Body of pancreas (tissue), 4 donors: ENCODE measurements around the gene SV2A.

ENCODE experiments used
- CTCF ChIP-seq, 7 experiments: fragments of 450-650 bp in 4 of 7; fragments of 200-600 bp in 3 of 7; sonication (generic) in 3 of 7; IDR thresholded peaks; one replicate each; pipeline ENCODE4 v1.5.1; 2016 to 2019; ENCODE audit warnings: antibody characterized with exemption in 7 of 7
- POLR2A ChIP-seq, 3 donors: fragments of 450-650 bp; IDR thresholded peaks; one replicate each; pipeline ENCODE4 v1.6.1; 2016; ENCODE audit warnings: antibody characterized with exemption in 3 of 3, mild to moderate bottlenecking in 2 of 3

- TF ChIP-seq CTCF (IDR thresholded peaks at IDR 0.05) = no peak
- TF ChIP-seq POLR2A (IDR thresholded peaks at IDR 0.05) = no peak
Observed at GRCh38 chr1:149881876-149882275, 35.8 kb downstream of the SV2A start.
